ENCODE measurements around the gene ESRRB.

The ESRRB gene

GRCh38 chr14:76472199-76472723 lies 96.3 kb downstream of the ESRRB start:
- Mint-ChIP-seq H3K27me3 (ENCODE audit: low read depth) (peaks cover 12% of the 10 kb centered on the region), H3K9me3 (no peaks in the 10 kb centered on the region), H3K36me3 (ENCODE audit: low read depth) (no peaks in the 10 kb centered on the region), H3K4me3 (no peak overlapping the region), H3K27ac (no peak overlapping the region), H3K4me1 (ENCODE audit: low read depth) (no peaks in the 10 kb centered on the region)

- H3K4me3 Mint-ChIP-seq: no peak overlapping the region
- H3K27me3 Mint-ChIP-seq (ENCODE audit: low read depth): peaks cover 12% of the 10 kb centered on the region
- H3K27ac Mint-ChIP-seq: no peak overlapping the region
- H3K4me1 Mint-ChIP-seq (ENCODE audit: low read depth): no peaks in the 10 kb centered on the region
- no peaks in the 10 kb centered on the region for H3K36me3 Mint-ChIP-seq (ENCODE audit: low read depth)
- no peaks in the 10 kb centered on the region for H3K9me3 Mint-ChIP-seq
These were observed 97.7 kb downstream of the ESRRB start for GRCh38 chr14:76473481-76474263.

GRCh38 chr14:76480426-76480825 lies 104.5 kb downstream of the ESRRB start:
- Mint-ChIP-seq H3K27me3 (ENCODE audit: low read depth) (no peaks in the 10 kb centered on the region), H3K27ac (no peak overlapping the region), H3K36me3 (ENCODE audit: low read depth) (no peaks in the 10 kb centered on the region), H3K4me3 (no peak overlapping the region), H3K4me1 (ENCODE audit: low read depth) (no peaks in the 10 kb centered on the region), H3K9me3 (no peaks in the 10 kb centered on the region)

DNA sequence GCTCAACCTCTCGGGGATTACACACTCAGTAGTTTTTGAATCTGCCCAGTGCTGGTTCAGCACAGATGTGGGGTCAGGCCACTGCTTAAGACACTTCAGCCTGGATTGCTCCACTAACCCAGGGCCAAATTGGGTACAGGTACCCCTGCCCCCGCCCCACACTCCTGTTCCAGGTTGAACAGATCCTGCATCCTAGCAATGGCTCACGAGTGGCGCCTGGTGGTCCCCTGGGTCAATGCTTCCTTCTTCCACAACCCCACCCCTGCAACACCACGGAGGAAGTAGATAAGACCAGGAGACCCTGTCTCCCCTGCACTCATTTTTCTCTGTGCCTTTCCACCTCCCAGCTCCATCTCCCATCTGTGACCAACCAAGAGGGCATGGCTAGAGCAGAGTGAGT lies 108.4 kb downstream of the ESRRB start:
- Mint-ChIP-seq H3K27ac (no peak overlapping the region), H3K4me3 (no peak overlapping the region), H3K27me3 (ENCODE audit: low read depth) (no peaks in the 10 kb centered on the region), H3K9me3 (no peaks in the 10 kb centered on the region), H3K36me3 (ENCODE audit: low read depth) (no peaks in the 10 kb centered on the region), H3K4me1 (ENCODE audit: low read depth) (no peaks in the 10 kb centered on the region)

DNA sequence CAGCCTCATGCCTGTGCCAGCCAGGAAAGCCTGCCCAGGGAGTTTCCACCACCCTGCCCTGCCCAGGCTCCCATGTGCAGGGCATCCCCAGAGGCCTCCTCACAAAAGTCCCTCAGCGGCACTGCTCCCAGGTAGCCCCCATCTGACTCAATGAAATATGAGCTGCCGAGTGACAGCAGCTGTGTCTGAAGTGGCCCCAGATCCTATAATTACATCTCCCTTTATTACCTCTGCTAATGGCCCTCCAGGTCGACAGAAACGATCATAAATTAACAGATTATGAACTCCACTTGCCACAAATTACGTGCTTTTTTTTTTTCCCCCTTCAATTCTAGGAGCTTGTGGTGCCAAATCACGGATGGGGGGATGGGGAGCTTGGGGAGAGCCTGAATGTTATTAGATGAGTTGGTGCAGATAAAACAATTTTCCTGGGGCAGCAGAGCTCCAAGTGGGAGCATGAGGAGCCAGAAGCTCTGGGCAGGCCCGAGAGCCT lies 110.4 kb downstream of the ESRRB start:
- H3K4me1 Mint-ChIP-seq (ENCODE audit: low read depth): no peaks in the 10 kb centered on the region
- no peaks in the 10 kb centered on the region for H3K36me3 Mint-ChIP-seq (ENCODE audit: low read depth)
- no peaks in the 10 kb centered on the region for H3K9me3 Mint-ChIP-seq
- H3K4me3 Mint-ChIP-seq: no peak overlapping the region
- no peak overlapping the region for H3K27ac Mint-ChIP-seq
- no peaks in the 10 kb centered on the region for H3K27me3 Mint-ChIP-seq (ENCODE audit: low read depth)

DNA sequence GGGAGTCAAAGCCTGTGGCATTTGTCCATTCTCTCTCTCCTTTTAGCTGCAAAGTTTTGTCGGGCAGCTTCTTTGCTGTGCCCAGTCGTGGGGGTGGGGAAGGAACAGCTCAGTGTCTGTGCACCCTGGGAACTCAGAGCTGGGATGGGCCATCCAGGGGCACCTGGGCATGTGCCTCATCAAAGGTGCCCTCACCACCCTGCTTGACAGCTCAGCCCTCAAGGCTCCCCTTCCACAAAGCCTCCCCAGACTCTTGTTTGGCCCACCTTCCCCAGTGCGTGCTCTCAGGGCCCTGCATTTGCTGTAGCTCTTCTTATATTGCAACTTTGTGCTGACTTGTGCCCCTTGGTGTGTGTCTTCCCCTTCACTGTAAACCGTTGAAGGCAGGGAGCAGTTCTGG lies 112.6 kb downstream of the ESRRB start:
- no peaks in the 10 kb centered on the region for H3K9me3 Mint-ChIP-seq
- H3K4me1 Mint-ChIP-seq (ENCODE audit: low read depth): no peaks in the 10 kb centered on the region
- no peak overlapping the region for H3K4me3 Mint-ChIP-seq
- H3K27me3 Mint-ChIP-seq (ENCODE audit: low read depth): no peaks in the 10 kb centered on the region
- H3K27ac Mint-ChIP-seq: no peak overlapping the region
- no peaks in the 10 kb centered on the region for H3K36me3 Mint-ChIP-seq (ENCODE audit: low read depth)

DNA sequence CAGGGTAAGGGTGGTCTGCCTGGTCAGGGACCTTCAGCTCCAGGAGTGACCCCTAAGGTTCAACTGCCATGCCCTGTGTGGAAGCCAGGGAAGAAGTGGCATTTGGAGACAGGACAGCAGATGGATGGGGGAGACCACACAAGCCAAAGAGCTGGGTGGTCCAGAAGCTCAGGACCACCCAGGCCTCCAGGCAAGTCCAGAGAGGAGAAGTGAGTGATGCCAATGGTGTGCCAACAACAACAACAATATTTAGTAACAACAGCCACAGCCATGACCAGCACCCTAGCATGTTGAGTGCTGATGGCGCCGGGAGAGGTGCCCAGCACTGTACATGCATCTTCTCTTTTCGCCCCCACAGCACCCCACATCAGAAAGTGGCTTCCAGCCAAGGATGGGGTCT lies 113.7 kb downstream of the ESRRB start:
- Mint-ChIP-seq H3K4me1 (ENCODE audit: low read depth) (no peaks in the 10 kb centered on the region), H3K9me3 (no peaks in the 10 kb centered on the region), H3K4me3 (no peak overlapping the region), H3K27me3 (ENCODE audit: low read depth) (no peaks in the 10 kb centered on the region), H3K36me3 (ENCODE audit: low read depth) (no peaks in the 10 kb centered on the region), H3K27ac (no peak overlapping the region)

DNA sequence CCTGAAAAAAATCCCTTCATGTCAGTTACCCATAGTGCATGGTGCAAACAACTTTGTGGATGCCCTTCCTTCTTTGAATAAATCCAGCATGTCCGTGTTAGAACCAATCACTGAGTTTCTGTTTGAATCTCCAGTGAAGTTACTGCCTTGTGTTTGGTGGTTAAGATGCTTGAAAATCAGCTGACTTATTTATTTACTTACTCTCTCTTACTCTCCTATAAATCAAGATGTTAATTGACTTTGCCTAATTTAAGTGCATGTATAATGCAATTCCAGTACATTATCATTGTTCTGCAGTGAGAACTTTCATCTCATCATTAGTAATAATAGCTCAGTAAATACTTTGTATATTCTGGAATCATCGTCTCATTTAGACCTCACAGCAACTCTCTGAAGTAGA lies 114.2 kb downstream of the ESRRB start:
- no peak overlapping the region for H3K27ac Mint-ChIP-seq
- H3K4me3 Mint-ChIP-seq: no peak overlapping the region
- H3K36me3 Mint-ChIP-seq (ENCODE audit: low read depth): no peaks in the 10 kb centered on the region
- no peaks in the 10 kb centered on the region for H3K4me1 Mint-ChIP-seq (ENCODE audit: low read depth)
- no peaks in the 10 kb centered on the region for H3K9me3 Mint-ChIP-seq
- no peaks in the 10 kb centered on the region for H3K27me3 Mint-ChIP-seq (ENCODE audit: low read depth)

GRCh38 chr14:76490735-76491134 lies 114.8 kb downstream of the ESRRB start:
- H3K36me3 Mint-ChIP-seq (ENCODE audit: low read depth): no peaks in the 10 kb centered on the region
- H3K4me1 Mint-ChIP-seq (ENCODE audit: low read depth): no peaks in the 10 kb centered on the region
- H3K9me3 Mint-ChIP-seq: no peaks in the 10 kb centered on the region
- H3K4me3 Mint-ChIP-seq: no peak overlapping the region
- no peak overlapping the region for H3K27ac Mint-ChIP-seq
- H3K27me3 Mint-ChIP-seq (ENCODE audit: low read depth): no peaks in the 10 kb centered on the region

GRCh38 chr14:76491172-76491930 lies 115.4 kb downstream of the ESRRB start:
- Mint-ChIP-seq H3K36me3 (ENCODE audit: low read depth) (no peaks in the 10 kb centered on the region), H3K4me1 (ENCODE audit: low read depth) (no peaks in the 10 kb centered on the region), H3K9me3 (no peaks in the 10 kb centered on the region), H3K27me3 (ENCODE audit: low read depth) (no peaks in the 10 kb centered on the region), H3K4me3 (no peak overlapping the region), H3K27ac (no peak overlapping the region)

DNA sequence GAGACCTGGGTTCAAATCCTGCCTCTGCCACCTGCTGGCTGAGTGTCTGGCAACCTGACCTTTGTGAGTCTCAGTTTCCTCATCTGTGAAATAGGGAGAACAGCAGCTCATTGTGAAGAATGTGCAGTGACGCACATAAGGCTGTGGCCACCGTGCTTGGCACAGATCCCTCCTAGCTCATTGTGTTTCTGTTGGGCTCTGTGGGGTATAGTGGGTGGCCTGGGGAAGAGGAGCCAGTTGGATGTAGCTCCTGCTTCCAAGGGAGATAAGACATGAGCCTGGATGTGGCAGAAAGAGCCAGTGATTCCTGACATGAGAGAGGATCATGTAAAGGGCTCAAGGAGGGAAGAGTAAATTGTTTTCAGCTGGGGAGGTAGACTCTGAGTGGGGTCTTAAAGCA lies 120.0 kb downstream of the ESRRB start:
- Mint-ChIP-seq H3K4me3 (no peak overlapping the region), H3K27ac (no peak overlapping the region), H3K27me3 (ENCODE audit: low read depth) (no peaks in the 10 kb centered on the region), H3K4me1 (ENCODE audit: low read depth) (no peaks in the 10 kb centered on the region), H3K9me3 (no peaks in the 10 kb centered on the region), H3K36me3 (ENCODE audit: low read depth) (no peaks in the 10 kb centered on the region)

GRCh38 chr14:76496595-76496994 lies 120.7 kb downstream of the ESRRB start:
- no peak overlapping the region for H3K27ac Mint-ChIP-seq
- no peak overlapping the region for H3K4me3 Mint-ChIP-seq
- H3K27me3 Mint-ChIP-seq (ENCODE audit: low read depth): no peaks in the 10 kb centered on the region
- H3K4me1 Mint-ChIP-seq (ENCODE audit: low read depth): no peaks in the 10 kb centered on the region
- H3K36me3 Mint-ChIP-seq (ENCODE audit: low read depth): no peaks in the 10 kb centered on the region
- H3K9me3 Mint-ChIP-seq: no peaks in the 10 kb centered on the region

DNA sequence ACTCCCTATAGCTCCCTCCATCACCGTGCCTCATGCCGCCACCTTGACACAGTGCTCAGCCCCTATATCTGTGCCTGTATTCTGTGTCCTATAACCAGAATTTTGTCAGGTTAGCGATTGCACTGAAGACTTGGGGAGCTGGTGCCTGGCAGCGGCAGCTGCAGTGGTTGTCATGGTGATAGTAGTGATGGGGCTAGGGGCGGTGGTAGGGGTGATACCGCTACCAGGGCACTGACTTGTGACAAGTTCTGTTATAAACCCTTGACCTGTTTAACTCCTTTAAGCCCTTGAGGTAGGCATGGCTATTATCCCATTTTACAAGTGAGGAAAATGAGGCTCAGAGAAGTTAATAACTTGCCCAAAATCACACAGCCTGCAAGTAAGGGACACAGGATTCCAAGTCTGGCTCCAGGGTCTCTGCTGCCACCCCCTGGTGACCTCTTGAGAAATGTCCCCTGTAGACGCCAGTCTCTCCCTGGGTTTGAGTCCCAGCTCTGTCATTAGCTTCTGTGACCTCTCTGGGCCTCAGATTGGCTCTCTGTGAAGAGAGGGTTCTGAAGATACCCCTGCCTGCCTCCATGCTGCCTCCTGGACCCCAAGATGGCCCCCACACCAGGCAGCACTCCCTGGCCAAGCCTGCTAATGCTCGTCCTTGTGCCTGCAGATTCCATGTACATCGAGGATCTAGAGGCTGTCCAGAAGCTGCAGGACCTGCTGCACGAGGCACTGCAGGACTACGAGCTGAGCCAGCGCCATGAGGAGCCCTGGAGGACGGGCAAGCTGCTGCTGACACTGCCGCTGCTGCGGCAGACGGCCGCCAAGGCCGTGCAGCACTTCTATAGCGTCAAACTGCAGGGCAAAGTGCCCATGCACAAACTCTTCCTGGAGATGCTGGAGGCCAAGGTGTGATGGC lies 121.9 kb downstream of the ESRRB start:
- Mint-ChIP-seq H3K4me1 (ENCODE audit: low read depth) (no peaks in the 10 kb centered on the region), H3K27me3 (ENCODE audit: low read depth) (no peaks in the 10 kb centered on the region), H3K4me3 (no peak overlapping the region), H3K36me3 (ENCODE audit: low read depth) (no peaks in the 10 kb centered on the region), H3K27ac (no peak overlapping the region), H3K9me3 (no peaks in the 10 kb centered on the region)

DNA sequence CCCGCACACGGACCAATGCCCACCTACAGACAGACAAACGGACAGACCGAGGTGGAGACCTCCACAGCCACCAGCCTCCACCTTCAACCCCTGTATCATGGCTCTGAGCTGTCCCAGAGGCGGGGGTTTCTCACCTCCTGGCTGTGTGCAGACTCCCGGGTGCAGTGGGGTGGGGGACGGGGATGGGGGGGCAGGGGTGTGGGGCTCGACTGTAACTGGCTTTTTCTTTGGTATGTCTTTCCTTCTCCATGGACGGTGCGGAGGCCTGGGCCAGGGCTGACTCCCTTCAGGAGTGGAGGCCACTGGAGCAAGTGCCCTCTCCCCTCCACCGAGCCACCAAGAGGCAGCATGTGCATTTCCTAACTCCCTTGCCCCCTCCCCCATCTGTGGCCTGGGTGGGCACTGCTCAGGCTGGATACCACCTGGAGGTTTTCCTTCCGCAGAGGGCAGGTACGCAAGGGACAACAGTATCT lies 122.6 kb downstream of the ESRRB start:
- H3K9me3 Mint-ChIP-seq: no peaks in the 10 kb centered on the region
- H3K27me3 Mint-ChIP-seq (ENCODE audit: low read depth): peaks cover 1% of the 10 kb centered on the region
- H3K4me1 Mint-ChIP-seq (ENCODE audit: low read depth): no peaks in the 10 kb centered on the region
- H3K27ac Mint-ChIP-seq: no peak overlapping the region
- H3K36me3 Mint-ChIP-seq (ENCODE audit: low read depth): no peaks in the 10 kb centered on the region
- no peak overlapping the region for H3K4me3 Mint-ChIP-seq

Data from T-helper 1 cell treated with Interleukin-12 subunit alpha and Interleukin-12 subunit beta and Interleukin-4 antibody, amounts not matched to agents 30 μg/mL and 1 μg/mL, for 36 hours (primary cell).